COLO829 (cell line): ENCODE measurements around the gene B3GALT2.
"Not testable (repeated sequence)": the region's sequence is repeated elsewhere in the genome, so short reads cannot be mapped to it uniquely, and the experiment has no call there.

Experiments
- DNase-seq: peaks from one replicate; pipeline ENCODE4 v3.0.0; 2012; ENCODE audit warnings: low spot score

The B3GALT2 gene, protein sequence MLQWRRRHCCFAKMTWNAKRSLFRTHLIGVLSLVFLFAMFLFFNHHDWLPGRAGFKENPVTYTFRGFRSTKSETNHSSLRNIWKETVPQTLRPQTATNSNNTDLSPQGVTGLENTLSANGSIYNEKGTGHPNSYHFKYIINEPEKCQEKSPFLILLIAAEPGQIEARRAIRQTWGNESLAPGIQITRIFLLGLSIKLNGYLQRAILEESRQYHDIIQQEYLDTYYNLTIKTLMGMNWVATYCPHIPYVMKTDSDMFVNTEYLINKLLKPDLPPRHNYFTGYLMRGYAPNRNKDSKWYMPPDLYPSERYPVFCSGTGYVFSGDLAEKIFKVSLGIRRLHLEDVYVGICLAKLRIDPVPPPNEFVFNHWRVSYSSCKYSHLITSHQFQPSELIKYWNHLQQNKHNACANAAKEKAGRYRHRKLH

DNA sequence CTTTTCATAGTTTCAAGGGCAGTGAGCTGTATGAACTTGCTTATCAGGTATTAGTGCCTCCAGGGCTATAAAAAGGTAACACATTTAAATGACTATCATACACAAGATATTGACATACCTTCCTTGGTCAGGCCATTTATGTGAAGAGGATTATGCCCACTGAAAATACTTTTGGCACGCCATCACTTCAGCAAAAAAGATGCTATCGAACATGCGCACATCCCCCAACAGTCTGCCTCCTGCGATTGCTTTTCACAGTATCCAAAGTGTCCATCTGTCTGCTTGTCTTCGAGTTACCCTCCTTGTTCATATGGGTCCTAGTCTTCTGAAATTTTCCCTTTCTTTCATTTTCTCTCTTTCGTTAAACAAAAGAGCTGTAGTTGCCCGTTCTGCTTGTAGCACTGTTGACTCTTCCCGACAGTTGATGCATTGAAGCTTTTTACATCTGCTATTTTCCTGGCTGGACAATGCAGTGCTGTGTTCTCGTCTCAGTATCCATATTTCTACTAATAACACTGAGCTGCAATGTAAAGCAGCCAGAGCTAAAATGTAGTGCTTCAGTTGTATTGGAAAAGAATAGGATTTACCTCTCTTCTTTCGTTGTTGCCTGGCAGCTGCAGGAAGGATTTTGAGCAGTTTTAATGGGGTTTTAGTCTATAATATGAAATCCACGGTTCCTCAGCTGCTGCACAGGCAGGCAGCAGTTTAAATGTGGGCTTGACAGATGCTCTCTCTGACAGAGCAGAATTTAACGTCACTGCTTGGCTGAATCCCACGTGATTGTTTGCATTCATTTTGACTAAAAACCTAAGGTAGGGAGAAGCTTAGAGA lies at the start of gene B3GALT2:
B3GALT2 (minus strand) TSS at position 713 of the 831 bp plus-strand sequence. CDS start 5,051 bp downstream, outside the sequence.
- DNase-seq, result peak; percentile 44

DNA sequence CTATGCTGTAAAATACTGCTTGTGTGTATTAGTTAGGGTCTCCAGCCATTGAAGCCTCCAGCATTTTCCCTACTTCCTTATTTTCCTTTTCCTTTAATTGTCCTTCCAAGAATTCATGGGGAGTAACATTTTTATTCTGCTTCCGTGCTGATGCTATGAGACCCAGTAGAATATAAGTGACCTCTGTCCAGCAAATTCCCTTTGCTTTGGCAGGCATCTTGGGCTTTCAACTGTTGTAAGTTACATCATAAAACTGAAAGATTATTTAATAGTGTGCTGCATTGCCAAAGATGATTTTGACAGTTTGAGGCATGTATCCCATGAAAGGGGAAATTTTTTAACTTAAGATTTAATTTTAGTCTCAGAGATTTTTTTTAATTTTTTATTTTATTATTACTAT lies 48.1 kb upstream of the B3GALT2 start:
- DNase-seq, result no peak

DNA sequence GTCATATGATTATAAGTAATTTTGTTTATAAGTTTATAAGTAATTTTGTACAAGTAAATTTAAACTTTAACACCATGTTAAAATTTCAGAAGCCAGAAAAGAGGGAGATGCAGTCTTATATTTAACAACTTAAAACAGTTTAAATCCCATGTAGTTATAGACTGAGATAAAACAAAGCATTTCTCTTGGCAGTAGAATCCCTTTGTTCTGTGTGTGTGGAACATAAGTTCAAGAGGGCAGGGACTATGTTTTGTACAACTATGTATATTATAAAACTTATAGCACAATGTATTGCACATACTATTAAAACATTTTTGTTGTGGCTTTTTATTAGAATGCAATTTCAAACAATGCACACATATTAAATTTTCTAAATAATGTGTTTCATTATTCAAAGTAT lies 44.7 kb upstream of the B3GALT2 start:
- not testable (repeated sequence) for DNase-seq

DNA sequence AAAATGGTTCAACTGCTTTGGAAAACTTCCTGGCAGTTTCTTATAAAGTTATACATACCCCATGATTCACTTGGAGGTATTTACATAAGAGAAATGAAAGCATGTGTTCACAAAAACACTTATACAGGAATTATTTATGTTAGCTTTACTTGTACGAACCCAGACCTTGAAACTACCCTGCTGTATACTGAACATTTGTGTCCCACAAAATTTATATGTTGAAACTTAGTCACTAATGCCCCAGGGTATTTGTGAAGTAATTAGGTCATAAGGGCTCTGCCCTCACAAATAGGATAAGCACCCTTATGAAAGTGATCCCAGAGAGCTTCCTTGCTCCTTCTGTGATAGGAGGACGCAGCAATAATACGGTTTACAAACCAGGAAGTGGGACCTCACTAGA lies 42.7 kb upstream of the B3GALT2 start:
- no peak for DNase-seq

DNA sequence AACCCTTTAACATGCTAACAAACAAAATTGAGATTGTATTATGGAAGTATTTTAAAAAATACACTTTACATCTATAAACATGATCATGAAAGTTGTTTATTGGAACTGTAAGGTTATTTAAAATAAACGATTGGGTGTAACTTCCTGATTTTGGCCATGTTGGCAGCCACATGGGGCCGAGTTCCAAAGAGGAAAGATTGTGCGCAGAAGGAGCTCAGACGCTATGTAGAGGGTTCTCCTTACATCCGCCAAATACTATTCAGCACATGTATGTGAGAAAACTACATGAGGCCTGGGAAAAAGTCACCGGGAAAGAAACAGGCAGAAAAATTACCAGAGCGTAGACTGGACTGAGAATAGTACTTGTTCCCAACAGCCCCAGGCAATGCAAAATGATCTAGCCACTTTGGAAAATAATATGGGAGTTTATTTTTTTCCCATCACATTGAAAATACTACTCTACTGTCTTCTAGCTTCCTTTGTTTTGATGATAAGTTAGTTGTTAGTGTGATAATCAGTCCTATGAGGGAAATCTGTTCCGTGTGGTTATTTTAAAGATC lies 35.7 kb upstream of the B3GALT2 start:
- DNase-seq, result peak; percentile 54

GRCh38 chr1:193221651-193222050 lies 35.2 kb upstream of the B3GALT2 start:
- peak; percentile 77 for DNase-seq

- no peak for DNase-seq
Measured at GRCh38 chr1:193219391-193219790, 33.0 kb upstream of the B3GALT2 start.

- DNase-seq, result no peak
Measured at GRCh38 chr1:193216920-193217319, 30.5 kb upstream of the B3GALT2 start.

DNA sequence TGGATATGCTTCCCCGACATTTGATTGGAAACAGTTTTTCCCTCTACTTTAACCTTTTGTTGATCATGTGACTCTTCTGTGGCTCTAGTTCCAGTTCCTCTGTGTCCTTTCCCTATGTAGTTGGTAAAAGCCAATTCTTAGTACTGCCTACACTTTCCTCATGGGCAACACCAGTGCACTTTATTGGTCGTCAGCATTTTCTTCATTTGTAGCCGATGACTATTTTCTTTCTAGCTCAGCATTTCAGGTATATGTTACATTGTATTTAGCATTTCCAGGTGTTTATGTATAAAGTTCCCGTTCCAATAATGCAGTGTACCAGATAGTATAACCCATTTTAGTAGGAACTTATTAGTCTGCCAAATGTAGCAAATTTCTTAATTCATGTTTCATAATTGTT lies 27.6 kb upstream of the B3GALT2 start:
- DNase-seq, result no peak

GRCh38 chr1:193212637-193213036 lies 26.2 kb upstream of the B3GALT2 start:
- no peak for DNase-seq

DNA sequence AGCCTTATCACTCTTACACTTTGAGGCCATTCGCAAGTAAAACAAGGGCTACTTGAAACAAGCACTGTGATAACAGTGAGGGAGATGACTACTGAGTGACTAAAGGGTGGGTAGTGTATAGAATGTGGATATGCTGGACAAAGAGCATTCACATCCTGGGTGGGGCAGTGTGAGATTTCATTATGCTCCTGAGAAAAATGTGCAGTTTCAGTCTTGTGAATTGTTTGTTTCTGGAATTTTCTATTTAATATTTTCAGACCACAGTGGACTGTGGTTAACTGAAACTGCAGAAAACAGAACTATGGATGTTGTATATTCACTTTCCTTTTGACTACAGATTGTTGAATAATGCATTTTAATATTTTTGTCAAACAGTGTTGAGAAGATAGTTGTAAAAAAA lies 25.1 kb upstream of the B3GALT2 start:
- peak; percentile 71 for DNase-seq

DNA sequence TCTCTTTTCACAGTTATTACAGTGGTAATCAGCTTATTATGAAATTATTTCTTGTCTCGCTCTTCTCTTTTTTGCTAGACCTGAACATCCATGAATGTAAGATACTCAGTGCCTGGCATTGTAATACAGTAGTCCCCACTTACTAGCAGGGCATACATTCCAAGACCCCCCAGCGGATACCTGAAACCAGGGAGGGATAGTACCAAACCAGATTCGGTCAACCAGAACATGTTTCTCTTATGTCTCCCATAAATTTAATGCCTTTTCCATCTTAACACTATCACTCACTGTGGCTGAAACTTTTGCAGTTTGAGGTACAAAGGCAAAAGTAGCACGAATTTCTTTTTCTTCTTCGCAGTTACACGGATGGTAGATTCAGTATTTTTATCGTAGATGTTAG lies 24.6 kb upstream of the B3GALT2 start:
- DNase-seq, result no peak

- no peak for DNase-seq
Measured at GRCh38 chr1:193201021-193201420, 14.6 kb upstream of the B3GALT2 start.

- DNase-seq, result no peak
Measured at GRCh38 chr1:193199940-193200339, 13.5 kb upstream of the B3GALT2 start.

GRCh38 chr1:193192586-193192985 lies 6.2 kb upstream of the B3GALT2 start:
- DNase-seq, result no peak

GRCh38 chr1:193190096-193190744 lies 3.8 kb upstream of the B3GALT2 start:
- no peak for DNase-seq

DNA sequence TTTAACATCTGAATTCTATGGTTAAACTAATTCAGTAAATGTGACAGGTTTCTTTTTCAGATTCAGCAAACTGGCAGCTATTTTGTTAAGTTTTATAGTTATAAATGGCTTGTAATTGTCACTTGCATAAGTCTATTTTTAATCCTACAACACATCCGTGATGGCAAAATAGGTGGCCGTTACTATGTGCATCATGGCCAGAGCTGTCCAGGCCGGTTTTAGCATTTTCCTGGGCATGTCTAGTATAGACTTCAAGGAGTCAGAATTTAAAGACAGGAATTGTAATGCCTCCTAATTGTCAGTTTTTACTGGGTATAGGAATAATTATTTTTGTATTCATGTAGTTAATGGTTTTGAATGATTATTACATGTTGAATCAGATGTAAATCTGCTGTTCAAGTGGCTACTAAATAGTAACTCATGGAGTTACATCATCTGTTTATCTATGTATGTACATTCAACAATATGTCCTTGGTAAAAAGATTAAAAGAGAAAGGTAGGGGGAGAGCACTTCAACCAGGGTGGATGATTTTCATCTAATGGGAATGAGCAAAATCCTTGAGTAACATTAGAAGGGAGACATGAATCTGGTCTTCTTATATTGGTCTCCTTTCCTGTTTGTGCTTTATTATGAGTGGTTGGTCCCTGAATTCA lies 3.2 kb upstream of the B3GALT2 start:
- no peak for DNase-seq

DNA sequence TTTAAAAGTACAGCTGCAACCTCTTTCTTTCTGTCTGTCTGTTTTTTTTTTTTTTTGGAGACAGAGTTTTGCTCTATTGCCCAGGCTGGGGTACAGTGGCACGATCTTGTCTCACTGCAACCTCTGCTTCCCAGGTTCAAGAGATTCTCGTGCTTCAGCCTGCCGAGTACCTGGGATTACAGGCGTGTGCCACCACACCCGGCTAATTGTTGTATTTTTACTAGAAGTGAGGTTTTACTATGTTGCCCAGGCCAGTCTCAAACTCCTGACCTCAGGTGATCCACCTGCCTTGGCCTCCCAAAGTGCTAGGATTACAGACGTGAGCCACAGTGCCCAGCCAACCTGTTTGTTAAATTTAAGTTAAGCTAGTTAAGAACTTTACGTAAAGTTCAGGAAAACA lies 2.5 kb upstream of the B3GALT2 start:
- not testable (repeated sequence) for DNase-seq

DNA sequence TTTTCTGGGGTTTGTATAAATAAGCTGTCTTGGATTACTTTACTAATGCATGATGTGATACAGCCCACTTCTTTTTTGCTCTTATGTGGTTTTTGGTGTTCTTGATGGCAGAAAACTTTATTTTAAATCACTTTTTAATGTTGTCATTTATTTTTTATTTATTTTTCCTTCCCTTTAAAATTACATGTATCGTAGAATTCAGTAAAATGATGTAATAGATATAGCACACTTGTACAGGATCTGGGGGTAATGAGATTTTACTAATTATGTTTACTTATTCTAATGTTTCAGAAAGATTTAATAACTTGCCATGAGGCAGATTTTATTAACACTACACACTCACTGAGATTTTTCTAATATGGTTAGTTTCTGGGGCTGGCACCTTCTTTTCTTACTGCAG lies 701 bp upstream of the B3GALT2 start:
- DNase-seq, result no peak

- no peak for DNase-seq
Measured at GRCh38 chr1:193185211-193185610, 1.2 kb downstream of the B3GALT2 start.

DNA sequence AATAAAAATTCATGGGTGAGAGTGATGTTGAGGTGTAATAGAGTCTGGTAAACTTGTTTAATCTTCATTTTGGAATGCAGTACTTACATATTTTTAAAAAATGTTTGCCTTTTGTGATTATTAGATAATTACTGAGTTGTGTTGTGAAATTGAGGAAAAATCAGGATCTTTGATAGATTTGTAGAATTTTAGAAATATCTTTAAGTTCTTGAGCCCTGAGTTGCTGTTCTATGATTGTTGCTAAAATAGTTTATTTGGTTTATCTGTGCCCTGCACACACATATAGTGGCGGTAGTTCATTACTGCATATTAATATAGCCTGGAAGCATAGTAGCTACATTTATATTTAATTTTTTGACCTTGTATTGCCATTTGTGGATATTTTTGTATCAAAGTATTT lies 1.6 kb downstream of the B3GALT2 start:
- no peak for DNase-seq
